Retina (tissue), 1 donor: ENCODE results near the gene RASD2.

Source experiments
- DNase-seq: peaks from one replicate; pipeline ENCODE4 v3.0.0-alpha.2; 2016

Gene RASD2

DNA sequence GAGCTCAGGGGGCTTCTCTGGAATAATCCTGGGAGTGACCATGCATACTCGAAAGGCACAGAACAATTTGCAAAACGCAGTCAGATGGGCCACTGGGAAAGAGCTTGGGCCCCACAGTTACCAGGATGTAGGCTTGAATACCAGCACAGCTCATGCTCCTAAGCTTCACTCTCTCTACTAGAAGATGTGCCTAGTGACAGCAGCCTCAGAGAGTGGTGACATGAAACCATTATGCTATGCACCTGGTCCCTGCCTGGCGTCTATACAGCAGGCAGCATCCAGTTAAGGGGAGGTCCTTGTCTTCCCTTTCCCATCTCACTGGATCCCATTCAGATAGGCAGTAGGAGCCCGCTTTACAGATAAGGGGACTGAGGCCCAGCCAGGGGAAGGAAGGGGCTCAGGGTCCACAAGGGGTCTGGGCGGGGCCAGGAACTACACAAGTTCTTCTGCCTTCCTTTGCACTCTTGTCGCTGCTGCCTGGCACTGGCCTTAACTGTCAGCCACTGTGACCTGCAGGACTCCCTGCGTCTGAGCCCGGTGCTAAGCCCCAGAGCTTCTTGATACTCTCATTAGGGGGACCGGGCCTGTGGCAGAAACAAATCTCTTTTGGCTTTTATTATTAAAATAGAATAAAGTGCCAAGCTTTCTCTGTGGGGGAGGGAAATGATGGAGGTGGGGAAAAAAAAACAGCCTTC, 21.2 kb upstream of the RASD2 start:
- no peak for DNase-seq

DNA sequence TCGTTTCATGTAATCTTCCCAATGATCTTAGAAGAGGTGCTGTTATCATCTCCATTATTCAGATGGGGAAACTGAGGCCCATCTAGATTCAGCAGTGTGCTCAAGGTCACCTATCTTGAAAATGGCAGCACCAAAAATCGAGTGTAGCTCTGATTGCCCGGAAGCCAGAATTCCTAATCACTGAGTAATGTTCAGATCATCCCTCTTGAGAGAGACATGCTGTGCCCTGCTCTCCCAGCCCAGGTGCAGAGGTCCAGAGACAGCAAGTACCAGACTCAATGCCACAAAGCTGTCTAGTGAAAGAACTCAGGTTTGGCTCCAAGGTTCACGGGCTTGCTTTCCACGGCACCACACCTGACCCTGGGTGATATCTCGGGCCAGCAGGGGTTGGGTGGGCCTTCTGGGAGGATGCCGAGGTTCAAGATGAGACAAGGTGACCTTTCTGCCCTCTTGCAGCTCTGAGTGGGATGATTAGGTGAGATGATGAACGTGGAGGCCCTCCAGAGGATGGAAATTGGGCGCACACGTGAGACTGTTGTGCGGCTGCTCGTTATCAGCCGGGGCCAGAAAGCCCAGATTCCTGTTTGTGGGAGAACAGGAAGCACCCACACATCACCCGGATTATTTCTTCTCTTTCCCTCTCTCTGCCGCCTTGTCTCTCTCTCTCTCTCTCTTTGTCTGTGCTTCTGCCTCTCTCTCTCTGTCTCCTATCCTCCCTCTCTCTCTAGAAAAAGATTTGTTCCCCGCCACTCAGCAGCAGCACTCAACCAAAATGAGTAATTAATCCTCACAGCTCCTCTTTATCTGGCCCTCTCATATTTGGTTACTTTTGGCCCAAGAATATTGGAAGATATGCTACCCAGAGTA, 19.0 kb upstream of the RASD2 start:
- no peak for DNase-seq

DNA sequence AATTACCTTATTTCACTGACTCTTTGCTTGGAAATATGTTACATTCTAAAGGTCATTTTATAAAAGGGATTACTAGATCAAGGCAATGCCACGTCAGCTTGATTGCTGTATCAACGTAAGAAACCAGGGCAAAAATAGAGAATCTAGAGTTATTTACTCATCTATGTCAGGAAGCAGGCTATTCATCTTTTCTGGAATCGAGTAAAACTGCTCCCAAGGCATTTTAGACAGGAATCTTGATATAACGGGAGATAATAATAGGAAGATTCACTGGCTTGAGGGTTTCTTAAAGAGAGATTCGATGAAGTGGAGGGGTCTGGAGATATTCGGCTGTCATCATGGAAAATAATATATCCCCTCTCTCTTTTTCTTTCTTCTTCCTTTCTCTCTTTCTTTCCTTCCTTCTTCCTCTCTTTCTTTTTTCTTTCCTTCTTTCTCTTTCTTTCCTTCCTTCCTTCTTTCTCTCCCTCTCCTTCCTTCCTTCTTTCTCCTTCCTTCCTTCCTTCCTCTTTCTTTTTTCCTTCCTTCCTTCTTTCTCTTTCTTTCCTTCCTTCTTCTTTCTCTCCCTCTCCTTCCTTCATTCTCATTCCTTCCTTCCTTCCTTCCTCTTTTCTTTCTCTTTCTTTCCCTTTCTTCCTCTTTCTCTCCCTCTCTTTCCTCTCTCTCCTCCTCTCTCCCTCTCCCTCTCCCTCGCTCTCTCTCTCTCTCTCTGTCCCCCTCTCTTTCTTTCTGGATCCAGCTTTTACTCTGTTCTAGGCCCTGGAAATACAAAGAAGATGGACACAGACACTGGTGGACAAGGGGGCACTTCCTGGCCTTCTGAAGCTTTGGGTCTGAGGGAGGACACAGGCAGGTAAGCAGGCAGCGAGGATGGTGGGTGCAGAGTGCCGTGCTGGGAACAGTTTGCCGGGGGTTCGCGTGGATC, 18.1 kb upstream of the RASD2 start:
- no peak for DNase-seq

DNA sequence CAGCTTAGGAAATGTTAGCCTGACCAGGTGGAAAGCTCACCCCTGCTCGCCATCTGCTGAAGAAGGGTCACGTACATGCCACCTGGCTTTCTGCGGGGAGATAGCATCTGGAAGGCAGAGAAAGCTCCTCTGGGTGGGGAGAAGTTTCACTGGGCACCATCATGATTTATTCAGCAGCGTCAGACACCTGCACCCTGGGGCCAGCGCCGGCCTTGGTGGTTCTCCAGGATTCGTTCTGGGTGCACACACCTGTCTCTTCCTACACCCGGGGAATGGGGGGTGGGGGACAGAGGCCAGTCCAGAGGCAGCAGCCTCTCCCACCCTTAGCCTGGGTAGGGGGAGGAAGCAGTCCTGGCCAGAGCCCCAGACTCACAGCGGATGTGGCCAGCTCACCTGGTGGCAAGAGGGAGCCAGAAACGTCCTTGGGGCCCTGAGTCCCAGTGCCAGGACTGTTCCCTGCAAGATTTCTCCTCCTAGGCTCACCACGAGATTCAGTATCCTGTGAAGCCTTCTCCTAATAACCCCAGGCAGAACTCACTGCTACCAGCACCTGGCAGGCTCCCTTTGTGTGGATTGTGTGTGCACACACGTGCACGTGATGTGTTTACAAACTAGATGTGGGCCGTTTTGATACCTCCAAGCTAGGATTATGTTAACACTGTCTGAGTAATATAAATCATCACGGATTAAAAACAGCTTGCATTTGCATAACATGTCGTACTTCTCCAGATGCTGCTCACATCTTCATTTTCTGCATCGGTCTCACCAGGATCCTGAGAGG, 17.3 kb upstream of the RASD2 start:
- no peak for DNase-seq

DNA sequence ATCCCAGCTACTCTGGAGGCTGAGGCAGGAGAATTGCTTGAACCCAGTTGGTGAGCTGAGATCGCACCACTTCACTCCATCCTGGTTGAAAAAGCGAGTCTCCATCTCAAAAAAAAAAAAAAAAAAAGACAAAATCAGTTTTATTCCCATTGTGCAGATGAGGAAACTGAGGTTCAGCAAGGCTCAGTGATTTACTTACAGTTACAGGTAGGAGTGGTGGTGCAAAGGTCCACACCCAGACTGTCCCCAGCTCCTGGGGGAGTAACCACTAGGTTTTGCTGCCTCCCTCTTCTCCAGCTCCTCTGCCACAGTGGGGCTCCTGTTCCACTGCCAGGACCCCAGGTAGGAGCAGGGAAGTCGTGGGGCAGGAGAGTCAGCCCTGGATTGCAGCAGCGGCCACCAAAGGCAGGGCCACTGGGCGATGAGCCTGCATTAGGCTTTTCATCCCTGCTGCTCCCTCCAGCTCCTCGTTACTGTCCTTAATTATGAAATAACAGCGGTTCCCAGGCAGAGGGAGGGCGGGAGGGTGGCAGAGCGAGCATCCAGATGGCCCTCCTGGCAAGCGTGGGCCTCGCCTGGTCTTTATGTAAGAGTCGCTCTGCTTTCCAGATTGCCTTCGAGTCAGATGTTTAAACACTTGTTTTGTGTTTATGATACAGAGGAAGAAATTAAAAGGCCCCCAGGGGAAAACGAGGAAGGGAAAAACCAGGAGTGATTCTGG, 15.5 kb upstream of the RASD2 start:
- peak; percentile 38 for DNase-seq

DNA sequence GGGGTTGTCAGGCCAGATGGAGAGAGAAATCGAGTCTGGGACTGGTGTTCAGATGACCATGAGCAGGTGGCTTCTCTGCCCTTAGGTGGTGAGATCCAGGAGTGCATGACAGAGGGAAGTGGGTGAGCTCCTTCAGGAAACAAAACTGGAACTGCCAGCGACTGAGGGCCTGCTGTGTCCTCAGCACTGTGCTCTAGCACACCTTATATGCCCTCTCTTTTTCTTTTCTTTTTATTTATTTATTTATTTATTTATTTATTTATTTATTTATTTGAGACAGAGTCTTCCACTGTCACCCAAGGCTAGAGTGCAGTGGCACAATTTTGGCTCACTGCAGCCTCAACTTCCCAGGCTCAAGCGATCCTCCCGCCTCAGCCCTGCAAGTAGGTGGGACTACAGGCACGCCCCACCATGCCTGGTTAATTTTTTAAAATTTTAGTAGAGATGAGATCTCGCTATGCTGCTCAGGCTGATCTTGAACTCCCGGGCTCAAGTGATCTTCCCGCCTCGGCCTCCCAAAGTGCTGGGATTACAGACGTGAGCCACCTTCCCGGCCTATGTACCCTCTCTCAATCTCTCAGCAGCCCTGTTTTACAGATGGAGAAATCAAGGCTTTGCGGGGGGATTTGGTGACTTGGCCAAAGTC, 14.8 kb upstream of the RASD2 start:
- no peak for DNase-seq

DNA sequence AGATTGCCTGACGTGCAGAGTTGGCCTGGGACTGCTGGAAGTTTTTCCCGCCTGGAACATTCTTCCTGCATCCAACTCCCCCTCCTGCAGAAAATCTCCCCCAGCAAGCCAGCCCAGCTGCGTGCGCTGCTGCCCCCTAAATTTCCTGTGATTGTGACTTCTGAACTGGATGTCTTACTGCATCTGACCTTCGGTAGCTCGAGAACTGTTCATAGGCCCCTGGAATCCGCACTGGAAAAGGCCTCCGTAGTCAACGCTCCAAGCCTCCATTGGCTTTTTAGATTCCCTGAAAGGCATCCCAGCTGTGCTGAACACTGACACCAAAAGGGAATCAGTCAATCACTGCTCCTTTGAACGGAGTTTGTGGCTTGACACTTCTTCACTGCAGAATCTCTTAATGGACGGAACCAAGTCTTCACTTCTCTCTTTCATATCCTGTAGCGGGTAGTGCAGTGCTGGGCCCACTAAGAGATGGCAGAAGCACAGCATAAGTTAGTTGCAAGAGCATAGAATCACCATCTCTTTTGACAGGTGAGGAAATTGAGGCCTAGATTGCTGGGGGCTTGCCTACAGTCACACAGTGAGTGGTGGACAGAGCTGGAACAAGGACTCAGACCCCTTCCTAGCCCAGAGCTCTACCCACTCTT, 14.2 kb upstream of the RASD2 start:
- no peak for DNase-seq

DNA sequence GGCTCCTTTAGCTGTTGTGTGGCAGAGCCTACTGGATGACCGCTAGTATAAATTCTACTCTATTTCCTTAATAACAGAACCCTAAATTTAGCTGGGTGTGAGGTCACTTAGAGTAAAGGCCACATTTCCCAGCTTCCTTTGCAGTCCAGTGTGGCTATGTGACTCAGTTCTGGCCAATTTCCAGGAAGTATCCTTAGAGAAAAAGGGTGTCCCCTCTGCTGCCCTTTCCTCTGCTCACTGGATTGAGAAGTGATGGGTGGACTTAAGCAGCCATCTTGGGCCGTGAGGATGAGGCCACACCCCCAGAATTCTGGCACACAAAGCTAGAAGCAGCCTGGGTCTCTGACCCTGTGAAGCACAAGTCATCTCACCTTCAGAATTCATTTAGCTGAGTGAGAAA, 11.7 kb upstream of the RASD2 start:
- DNase-seq, result no peak

DNA sequence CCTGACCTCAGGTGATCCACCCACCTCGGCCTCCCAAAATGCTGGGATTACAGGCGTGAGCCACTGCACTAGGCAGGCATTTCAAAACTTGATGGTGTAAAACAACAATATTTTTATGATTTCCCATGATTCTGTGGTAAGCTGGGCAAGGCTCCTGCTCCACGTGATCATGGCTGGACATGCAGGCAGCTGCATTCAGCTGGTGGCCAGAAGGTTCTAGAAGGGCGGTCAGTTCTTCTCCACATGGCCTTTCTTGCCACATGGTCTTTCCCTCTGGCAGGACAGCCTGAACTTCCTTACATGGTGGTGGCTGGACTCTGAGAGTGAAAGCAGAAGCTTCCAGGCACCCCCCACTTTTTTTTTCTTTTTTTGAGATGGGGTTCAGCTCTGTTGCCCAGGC, 9.9 kb upstream of the RASD2 start:
- DNase-seq, result no peak

DNA sequence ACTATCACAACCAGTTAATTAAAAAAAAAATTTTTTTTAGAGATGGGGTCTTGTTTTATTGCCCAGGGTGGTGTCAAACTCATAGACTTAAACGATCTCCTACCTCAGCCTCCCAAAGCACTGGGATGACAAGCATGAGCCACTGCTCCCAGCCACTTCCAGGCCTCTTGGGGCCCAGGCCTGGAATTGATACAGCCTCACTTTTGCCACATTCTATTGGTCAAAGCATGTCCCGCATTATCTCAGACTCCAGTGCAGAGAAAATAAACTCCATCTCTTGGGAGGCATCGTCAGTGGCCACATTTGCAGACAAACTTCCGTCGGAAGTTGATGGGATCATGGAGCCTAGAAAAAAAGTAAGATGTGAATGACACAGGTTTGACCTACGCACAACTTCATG, 9.4 kb upstream of the RASD2 start:
- no peak for DNase-seq

DNA sequence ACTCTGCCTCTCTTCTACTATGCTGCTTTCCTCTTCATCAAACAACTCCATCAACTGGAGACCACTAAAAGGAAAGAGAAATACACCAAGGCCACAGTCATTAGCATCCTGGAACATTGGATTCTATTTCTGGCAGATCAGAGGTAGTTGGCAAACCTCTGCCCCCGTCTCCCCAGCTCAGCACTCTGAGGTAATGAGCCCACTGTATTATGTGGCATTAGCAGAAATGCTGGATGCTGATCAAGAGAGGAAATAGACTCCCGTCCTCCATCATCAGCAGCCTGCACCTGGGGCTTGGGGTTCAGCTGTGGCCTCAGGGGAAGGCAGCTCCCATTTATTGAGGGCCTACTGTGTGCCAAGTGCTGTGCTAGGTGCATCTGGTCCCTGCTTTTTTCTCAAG, 9.0 kb upstream of the RASD2 start:
- no peak for DNase-seq

DNA sequence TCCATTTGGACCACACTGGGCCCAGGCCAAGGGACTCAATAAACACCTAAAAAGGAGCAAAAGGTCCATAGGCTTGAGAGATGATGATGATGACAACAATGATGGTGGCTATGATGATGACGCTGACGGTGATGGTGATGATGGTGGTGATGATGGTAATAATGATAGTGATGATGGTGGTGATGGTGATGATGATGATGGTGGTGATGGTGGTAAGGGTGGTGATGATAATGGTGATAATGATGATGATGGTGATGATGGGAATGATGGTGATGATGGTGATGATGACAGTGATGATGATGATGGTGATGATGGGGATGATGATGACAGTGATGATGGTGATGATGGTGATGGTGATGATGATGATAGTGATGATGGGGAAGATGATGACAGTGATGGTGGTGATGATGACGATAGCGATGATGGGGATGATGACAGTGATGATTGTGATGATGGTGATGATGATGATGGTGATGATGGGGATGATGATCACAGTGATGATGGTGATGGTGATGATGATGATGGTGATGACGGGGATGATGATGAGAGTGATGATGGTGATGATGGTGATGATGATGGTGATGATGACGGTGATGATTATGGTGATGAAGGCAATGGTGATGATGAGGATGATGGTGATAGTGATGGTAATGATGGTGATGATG, 7.1 kb upstream of the RASD2 start:
- no peak for DNase-seq

DNA sequence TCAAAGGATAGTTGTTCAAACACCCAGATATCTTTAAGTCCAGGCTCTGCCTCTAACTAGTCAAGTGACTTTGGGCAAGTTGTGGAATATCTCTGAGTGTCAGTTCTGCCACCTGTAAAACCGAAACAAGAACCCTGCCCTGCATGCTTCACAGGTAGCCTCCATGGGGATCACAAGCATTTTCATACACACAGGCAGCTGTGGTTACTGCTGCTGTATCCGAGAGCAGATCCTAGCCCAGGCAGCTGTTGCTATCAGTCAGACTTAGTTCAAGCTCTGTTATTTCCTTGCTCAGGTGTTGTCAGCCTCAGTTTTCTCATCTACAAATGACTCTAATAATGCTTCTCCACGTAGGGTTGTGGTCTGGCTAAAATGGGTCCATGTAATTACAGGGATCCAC, 6.5 kb upstream of the RASD2 start:
- DNase-seq, result no peak

DNA sequence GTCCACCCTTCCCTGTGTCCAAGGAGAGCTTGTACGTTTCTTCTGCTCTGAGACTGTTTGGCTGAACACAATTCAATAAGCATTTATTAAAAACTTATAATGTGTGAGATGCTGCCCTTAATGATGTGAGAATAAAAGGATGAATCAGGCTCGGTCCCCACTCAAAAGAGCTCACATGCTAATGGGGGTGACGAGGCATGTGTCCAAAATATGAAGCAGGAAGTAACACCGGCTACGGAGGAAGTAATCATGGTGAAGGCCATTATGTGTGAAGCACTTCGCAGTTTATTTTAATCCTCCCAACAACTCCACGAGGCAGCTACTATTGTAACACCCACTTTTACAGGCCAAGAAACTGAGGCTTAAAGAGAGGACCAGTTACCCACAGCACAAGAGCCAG, 3.4 kb upstream of the RASD2 start:
- DNase-seq, result no peak

DNA sequence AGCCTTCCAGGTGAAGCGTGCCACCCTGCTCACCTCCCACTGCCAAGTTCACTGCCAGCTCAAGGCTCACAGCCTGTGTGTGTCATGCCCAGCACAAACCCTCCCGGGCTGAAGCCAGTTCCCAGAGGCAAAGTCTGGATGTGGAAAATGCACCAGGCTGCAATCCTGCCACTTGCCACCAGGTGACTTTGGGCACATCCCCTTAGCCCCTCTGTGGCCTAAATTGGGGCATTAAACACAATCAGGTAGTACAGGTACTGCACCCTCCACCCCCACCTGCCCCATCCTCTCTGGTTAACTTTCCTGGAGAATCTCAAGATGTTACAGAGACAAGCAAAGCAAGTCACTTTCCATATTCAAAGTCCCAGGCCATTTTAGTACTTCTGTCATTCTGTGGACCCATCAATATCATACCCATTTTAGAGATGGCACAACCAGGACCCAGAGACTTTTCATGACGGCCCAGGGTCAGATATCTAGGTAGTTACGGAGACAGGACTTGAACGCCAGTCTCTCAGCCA, 1.8 kb upstream of the RASD2 start:
- DNase-seq, result no peak

DNA sequence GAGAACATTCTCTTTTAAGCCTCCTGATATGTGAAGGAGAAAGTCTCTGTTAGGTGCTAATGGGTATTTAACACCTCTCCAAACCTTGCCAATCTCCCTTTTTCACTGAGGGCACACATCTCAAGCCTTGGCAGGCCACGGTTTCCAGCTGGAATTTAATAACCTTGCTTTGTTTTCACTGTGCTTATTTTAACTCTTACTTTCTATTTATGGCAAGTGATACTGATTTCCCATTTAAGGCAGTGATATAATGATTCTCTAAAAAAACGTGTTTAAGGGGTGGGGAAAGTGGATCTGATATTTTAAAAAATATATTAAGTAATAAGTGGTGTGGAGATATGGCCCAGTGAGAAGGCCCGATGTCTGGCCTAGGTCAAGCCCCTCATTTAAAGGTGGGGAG, 1.1 kb upstream of the RASD2 start:
- DNase-seq, result no peak

DNA sequence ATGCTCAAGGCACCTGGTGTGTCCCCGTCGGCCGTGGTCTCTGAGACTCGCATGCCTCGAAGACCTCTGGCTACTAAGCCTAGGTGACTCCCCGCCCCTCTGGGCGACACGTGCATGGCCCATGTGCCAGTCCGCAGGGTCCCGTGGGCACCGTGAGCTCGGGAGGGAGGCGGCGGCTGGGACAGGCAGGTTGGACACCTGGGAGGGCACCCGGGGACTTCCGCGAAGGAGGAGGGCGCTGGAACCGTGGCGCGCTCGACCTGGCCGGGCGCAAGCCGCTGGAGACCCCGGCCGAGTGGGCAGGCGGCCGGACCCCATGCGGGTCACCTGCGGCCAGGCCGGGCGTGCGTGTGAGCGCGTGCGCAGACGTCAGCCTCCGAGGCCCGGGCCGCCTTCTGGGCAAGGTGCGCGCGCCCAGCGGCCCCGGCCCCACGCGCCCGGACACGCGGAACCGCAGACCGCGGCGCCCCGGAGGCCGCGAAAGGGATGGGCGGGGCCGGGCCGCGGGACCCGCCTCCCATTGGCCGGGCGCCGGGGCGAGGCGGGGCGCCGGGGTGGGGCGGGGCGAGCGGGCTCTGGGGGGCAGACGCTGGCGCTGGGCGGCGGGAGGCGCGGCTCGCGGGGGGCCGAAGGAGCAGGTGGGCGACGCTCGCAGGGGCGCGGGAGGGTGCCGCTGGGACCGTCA, 579 bp upstream of the RASD2 start:
- peak; percentile 49 for DNase-seq

DNA sequence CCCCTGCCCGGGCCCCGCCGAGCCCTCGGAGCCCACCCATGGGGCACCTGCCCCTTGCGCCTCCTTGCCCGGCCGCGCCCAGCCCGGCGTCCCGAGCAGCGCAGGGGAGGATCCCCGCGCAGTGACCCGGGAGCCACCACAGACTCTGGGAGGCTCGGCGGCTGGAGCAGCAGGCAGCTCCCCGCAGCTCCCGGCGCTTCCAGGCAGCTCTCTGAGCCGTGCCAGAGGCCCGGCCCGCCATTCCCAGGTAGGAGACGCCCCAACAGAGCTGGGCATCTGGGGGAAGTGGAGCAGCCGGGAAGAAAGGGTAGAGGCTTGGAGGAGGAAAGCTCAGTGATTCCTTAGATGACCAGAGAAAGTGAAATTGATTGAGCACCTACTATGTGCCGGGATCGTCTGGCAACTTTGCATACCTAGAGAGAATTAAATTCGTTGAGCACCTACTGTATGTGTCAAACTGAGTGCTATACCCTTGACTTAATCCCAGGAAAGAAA, 670 bp downstream of the RASD2 start:
- DNase-seq, result no peak
